ENCODE data around the gene AMPD1. TPM values are rescaled to one million over a fixed set of nuclear protein-coding genes. Genes with fewer than 3 reads are reported as not detected.

The AMPD1 gene
- total RNA-seq, 4 donors from 2014 or later: not detected

GRCh38 chr1:114700036-114700600 is 4.8 kb upstream of the AMPD1 start:
- Histone ChIP-seq H3K4me3 (no peak overlapping the region), H3K4me1 (peaks cover 3% of the 10 kb centered on the region), H3K36me3 (peaks cover 2% of the 10 kb centered on the region), H3K27me3 (peaks cover 6% of the 10 kb centered on the region), H3K27ac (no peak overlapping the region), H3K9me3 (no peaks in the 10 kb centered on the region)
- 36% methylated on average over 4 of the region's 4 CpGs for WGBS
- TF ChIP-seq POLR2AphosphoS5 (IDR thresholded peaks at IDR 0.05) (no peak), CTCF (IDR thresholded peaks at IDR 0.05) (no peak), POLR2A (IDR thresholded peaks at IDR 0.05) (no peak), EP300 (IDR thresholded peaks at IDR 0.05) (no peak)
- DNase-seq (ENCODE audit: low spot score in 2 of 2): no peak

- no peak for DNase-seq (ENCODE audit: low spot score in 2 of 2)
- no peak overlapping the region for H3K27ac ChIP-seq
- H3K36me3 ChIP-seq: no peaks in the 10 kb centered on the region
- no peaks in the 10 kb centered on the region for H3K4me1 ChIP-seq
- H3K27me3 ChIP-seq: peaks cover 9% of the 10 kb centered on the region
- TF ChIP-seq POLR2AphosphoS5 (IDR thresholded peaks at IDR 0.05): no peak
- TF ChIP-seq CTCF (IDR thresholded peaks at IDR 0.05): no peak
- TF ChIP-seq EP300 (IDR thresholded peaks at IDR 0.05): no peak
- no peak for TF ChIP-seq POLR2A (IDR thresholded peaks at IDR 0.05)
- H3K4me3 ChIP-seq: no peak overlapping the region
- H3K9me3 ChIP-seq: no peaks in the 10 kb centered on the region
Observed at GRCh38 chr1:114696810-114697209, 1.5 kb upstream of the AMPD1 start.

- H3K9me3 ChIP-seq: no peaks in the 10 kb centered on the region
- no peak overlapping the region for H3K4me3 ChIP-seq
- WGBS: 85% methylated on average over 9 of the region's 9 CpGs
- no peak overlapping the region for H3K27ac ChIP-seq
- peaks cover 9% of the 10 kb centered on the region for H3K27me3 ChIP-seq
- TF ChIP-seq CTCF (IDR thresholded peaks at IDR 0.05) (no peak), EP300 (IDR thresholded peaks at IDR 0.05) (no peak), POLR2A (IDR thresholded peaks at IDR 0.05) (no peak), POLR2AphosphoS5 (IDR thresholded peaks at IDR 0.05) (no peak)
- no peak for DNase-seq (ENCODE audit: low spot score in 2 of 2)
- H3K4me1 ChIP-seq: no peaks in the 10 kb centered on the region
- no peaks in the 10 kb centered on the region for H3K36me3 ChIP-seq
Observed at GRCh38 chr1:114694540-114695310, 621 bp downstream of the AMPD1 start.

GRCh38 chr1:114692947-114693346 is 2.4 kb downstream of the AMPD1 start:
- H3K27ac ChIP-seq: no peak overlapping the region
- H3K27me3 ChIP-seq: peaks cover 9% of the 10 kb centered on the region
- WGBS: 98% methylated on average over 3 of the region's 3 CpGs
- no peak overlapping the region for H3K4me3 ChIP-seq
- TF ChIP-seq POLR2A (IDR thresholded peaks at IDR 0.05) (no peak), POLR2AphosphoS5 (IDR thresholded peaks at IDR 0.05) (no peak), EP300 (IDR thresholded peaks at IDR 0.05) (no peak), CTCF (IDR thresholded peaks at IDR 0.05) (no peak)
- no peaks in the 10 kb centered on the region for H3K4me1 ChIP-seq
- no peaks in the 10 kb centered on the region for H3K9me3 ChIP-seq
- H3K36me3 ChIP-seq: no peaks in the 10 kb centered on the region
- DNase-seq (ENCODE audit: low spot score in 2 of 2): no peak

- Histone ChIP-seq H3K9me3 (no peaks in the 10 kb centered on the region), H3K27me3 (peaks cover 9% of the 10 kb centered on the region), H3K27ac (no peak overlapping the region), H3K36me3 (no peaks in the 10 kb centered on the region), H3K4me1 (no peaks in the 10 kb centered on the region), H3K4me3 (no peak overlapping the region)
- no peak for TF ChIP-seq POLR2A (IDR thresholded peaks at IDR 0.05)
- no peak for TF ChIP-seq CTCF (IDR thresholded peaks at IDR 0.05)
- TF ChIP-seq EP300 (IDR thresholded peaks at IDR 0.05): no peak
- no peak for TF ChIP-seq POLR2AphosphoS5 (IDR thresholded peaks at IDR 0.05)
- WGBS: 78% methylated on average over 2 of the region's 2 CpGs
- no peak for DNase-seq (ENCODE audit: low spot score in 2 of 2)
Observed at GRCh38 chr1:114691061-114691460, 4.3 kb downstream of the AMPD1 start.
